Astrocyte of the spinal cord (primary cell): Measurements from ENCODE around the gene ABLIM2.

ENCODE experiments used
- DNase-seq: peaks from one replicate; pipeline ENCODE4 v3.0.0; 2011; ENCODE audit warnings: low read depth, low spot score
- H3K4me3 ChIP-seq: 2 replicates; pipeline ENCODE4 v1.5.1; 2011; ENCODE audit warnings: low read depth, mild to moderate bottlenecking, low read length, moderate library complexity
- CTCF ChIP-seq: IDR thresholded peaks from 2 replicates; pipeline ENCODE4 v1.5.1; 2012; ENCODE audit warnings: low read depth, mild to moderate bottlenecking, low read length, inconsistent platforms
- in situ Hi-C: cut with HindIII; loops from 2 replicates; pipeline ENCODE4 v1.10.0; 2017; ENCODE audit warnings: low sequenced_read_pairs

The ABLIM2 gene

GRCh38 chr4:8131210-8131609 is 27.4 kb downstream of the ABLIM2 start:
- in situ Hi-C loops: no loop called here
- H3K4me3 ChIP-seq: no peak overlapping the region
- DNase-seq: no peak
- no peak for TF ChIP-seq CTCF

- TF ChIP-seq CTCF: no peak
- no peak overlapping the region for H3K4me3 ChIP-seq
- in situ Hi-C loops: no loop called here
- DNase-seq: no peak
These were observed 28.1 kb downstream of the ABLIM2 start for GRCh38 chr4:8130346-8131066.

GRCh38 chr4:8129785-8130184 is 28.8 kb downstream of the ABLIM2 start:
- no peak for TF ChIP-seq CTCF

GRCh38 chr4:8129136-8129535 is 29.5 kb downstream of the ABLIM2 start:
- DNase-seq: no peak
- in situ Hi-C loops: no loop called here
- TF ChIP-seq CTCF: no peak
- no peak overlapping the region for H3K4me3 ChIP-seq

More at GRCh38 chr4:8129785-8130184, 28.8 kb downstream of the ABLIM2 start:
- in situ Hi-C loops: no loop called here
- no peak overlapping the region for H3K4me3 ChIP-seq
- no peak for DNase-seq

- no peak for DNase-seq
- in situ Hi-C loops: no loop called here
- TF ChIP-seq CTCF: no peak
- no peak overlapping the region for H3K4me3 ChIP-seq
These were observed 30.3 kb downstream of the ABLIM2 start for GRCh38 chr4:8128100-8128856.

GRCh38 chr4:8127051-8127826 is 31.4 kb downstream of the ABLIM2 start:
- no peak for TF ChIP-seq CTCF
- in situ Hi-C loops: no loop called here
- H3K4me3 ChIP-seq: no peak overlapping the region
- no peak for DNase-seq
